ENCODE data around the gene TANGO6.

TANGO6 gene

GRCh38 chr16:69064124-69064763 lies 220.9 kb downstream of the TANGO6 start:
- DNase-seq: no peak

GRCh38 chr16:69064764-69065313 lies 221.5 kb downstream of the TANGO6 start:
- DNase-seq: no peak

- no peak for DNase-seq
Measured at GRCh38 chr16:69069504-69069903, 226.2 kb downstream of the TANGO6 start.

GRCh38 chr16:69071036-69071435 lies 227.7 kb downstream of the TANGO6 start:
- DNase-seq: no peak

- DNase-seq: no peak
Measured at GRCh38 chr16:69072640-69072974, 229.3 kb downstream of the TANGO6 start.

- DNase-seq: no peak
Measured at GRCh38 chr16:69073181-69073702, 229.9 kb downstream of the TANGO6 start.

- DNase-seq: no peak
Measured at GRCh38 chr16:69077251-69077650, 233.9 kb downstream of the TANGO6 start.

GRCh38 chr16:69078073-69078472 lies 234.7 kb downstream of the TANGO6 start:
- no peak for DNase-seq

GRCh38 chr16:69079697-69080096 lies 236.4 kb downstream of the TANGO6 start:
- DNase-seq: no peak

GRCh38 chr16:69083306-69083941 lies 240.1 kb downstream of the TANGO6 start:
- no peak for DNase-seq

GRCh38 chr16:69084289-69084688 lies 241.0 kb downstream of the TANGO6 start:
- no peak for DNase-seq

- no peak for DNase-seq
Measured at GRCh38 chr16:69085032-69085695, 241.8 kb downstream of the TANGO6 start.

GRCh38 chr16:69087161-69087581 lies 243.8 kb downstream of the TANGO6 start:
- no peak for DNase-seq

- no peak for DNase-seq
Measured at GRCh38 chr16:69088684-69089083, 245.4 kb downstream of the TANGO6 start.

- DNase-seq: no peak
Measured at GRCh38 chr16:69089091-69089910, 246.0 kb downstream of the TANGO6 start.

GRCh38 chr16:69093974-69094373 lies 250.6 kb downstream of the TANGO6 start:
- DNase-seq: no peak

- no peak for DNase-seq
Measured at GRCh38 chr16:69094501-69094900, 251.2 kb downstream of the TANGO6 start.

- no peak for DNase-seq
Measured at GRCh38 chr16:69095193-69095592, 251.9 kb downstream of the TANGO6 start.

- no peak for DNase-seq
Measured at GRCh38 chr16:69100071-69100691, 256.9 kb downstream of the TANGO6 start.

GRCh38 chr16:69105501-69106361 lies 262.4 kb downstream of the TANGO6 start, which contains the start of gene HAS3:
TSS of gene HAS3 (plus strand) at chr16:69105653. CDS start at chr16:69109396, 3,743 bp downstream.
- no peak for DNase-seq

Measured in CD4-positive, alpha-beta T cell treated with Interleukin-17A for 1 hour (primary cell).